Superior temporal gyrus (tissue), 1 donor: ENCODE results near the gene LPP.
A peak's percentile ranks its signal among the peaks of the same experiment; 100 is the strongest.

Experiments
- DNase-seq: peaks from one replicate; pipeline ENCODE4 v3.0.0-alpha.2; 2016; ENCODE audit errors: extremely low spot score

Gene LPP

GRCh38 chr3:188168648-188169047 is 14.7 kb downstream of the LPP start:
- DNase-seq = no peak

GRCh38 chr3:188169830-188170455 is 16.0 kb downstream of the LPP start:
- DNase-seq = peak; percentile 67

DNA sequence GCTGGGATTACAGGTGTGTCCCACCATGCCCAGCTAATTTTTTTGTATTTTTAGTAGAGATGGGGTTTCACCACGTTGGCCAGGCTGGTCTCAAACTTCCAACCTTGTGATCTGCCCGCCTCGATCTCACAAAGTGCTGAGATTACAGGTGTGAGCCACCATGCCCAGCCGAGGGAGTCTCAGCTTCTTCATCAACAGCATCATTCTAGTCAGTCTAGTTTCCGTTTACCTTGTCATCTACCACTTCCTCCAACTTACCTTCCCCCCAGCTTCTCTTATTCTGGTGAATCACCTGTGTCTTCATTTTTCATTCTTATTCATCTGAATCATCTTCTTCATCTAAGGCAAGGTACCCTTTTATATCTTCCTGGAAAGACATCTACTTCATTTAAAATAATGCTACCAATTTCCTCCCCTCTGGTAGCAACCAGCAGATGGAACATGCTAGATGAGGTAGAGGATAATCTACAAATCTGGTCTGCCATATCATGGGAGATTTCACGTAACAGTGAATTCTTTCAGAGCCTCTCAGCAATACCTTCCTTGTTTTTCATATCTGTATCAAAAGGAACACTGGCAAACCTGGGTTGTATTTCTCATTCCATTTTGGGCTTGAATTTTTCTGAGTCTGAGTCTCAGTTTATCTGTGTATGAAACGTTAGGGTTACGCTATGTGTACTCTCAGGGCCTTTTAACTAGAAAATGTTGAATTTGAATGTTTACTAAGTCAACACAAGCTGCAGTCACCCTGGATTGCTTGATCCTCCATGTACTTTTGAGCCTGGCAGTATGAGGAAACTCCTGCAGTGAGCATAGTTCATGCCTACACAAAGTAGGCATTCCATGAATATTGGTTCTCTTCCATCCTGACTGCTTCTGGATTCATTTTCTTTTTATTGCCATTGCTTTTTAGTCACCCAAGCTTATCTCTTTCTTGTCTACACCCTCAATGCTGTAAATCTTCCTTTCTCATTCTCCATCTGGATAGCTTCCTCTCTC is 16.8 kb downstream of the LPP start:
- DNase-seq = no peak

DNA sequence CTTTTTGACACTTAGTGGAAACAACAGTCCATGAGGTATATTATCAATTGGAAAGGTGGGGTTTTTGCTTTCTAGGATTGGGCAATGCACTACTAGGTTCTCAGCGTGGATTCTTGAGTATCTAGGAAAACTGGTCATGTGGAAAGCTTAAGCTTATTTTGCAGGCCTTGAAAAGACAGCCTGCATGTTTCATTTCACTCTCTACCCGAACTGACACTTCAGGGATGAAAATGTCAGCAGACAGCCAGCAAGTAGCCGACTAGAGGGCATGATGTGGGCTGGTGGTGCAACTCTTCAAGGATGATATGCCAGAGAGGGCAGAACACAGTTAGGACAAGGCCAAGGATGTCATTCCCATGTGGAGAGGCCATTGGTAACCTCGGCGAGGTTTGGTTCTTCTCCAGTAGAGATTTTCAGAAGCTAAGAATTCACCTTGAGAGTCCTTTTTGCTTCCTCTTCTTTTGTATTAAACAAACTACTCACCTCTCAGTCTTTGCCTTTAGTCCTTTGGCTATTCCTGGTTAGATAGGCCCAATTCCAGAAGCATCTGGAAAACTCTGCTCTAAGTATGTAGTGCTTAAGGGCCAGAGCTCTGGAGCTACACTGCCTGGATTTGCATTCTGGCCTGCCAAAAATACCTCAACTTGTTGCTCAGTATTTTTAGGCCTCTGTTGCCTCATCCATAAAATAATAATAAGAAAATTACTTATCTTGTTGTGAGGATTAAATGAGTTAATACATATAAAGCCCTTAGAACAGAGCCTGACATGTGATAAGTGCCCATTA is 17.9 kb downstream of the LPP start:
- no peak for DNase-seq

- no peak for DNase-seq
Measured at GRCh38 chr3:188174317-188175044, 20.5 kb downstream of the LPP start.

- no peak for DNase-seq
Measured at GRCh38 chr3:188176476-188176875, 22.5 kb downstream of the LPP start.

GRCh38 chr3:188176884-188177283 is 22.9 kb downstream of the LPP start:
- no peak for DNase-seq

DNA sequence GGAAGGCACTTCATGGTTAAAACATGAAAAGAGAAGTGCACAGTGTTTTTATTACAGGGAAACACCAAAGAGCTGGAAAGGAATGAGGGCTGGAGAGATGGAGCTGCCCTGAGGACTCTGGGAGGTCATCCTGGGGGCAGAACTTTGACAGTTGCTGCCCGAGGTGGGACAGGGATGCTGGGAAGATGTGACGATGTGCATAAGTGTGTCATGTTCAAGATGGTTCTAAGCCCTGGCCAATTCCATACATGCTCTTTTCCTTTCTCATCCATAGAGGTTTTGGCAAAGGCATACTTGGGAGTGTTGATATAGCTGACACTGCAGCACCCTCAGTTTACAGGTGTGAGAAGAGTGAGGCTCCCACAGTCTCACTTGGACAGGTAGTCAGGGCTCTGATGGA is 23.8 kb downstream of the LPP start:
- no peak for DNase-seq

GRCh38 chr3:188178293-188178936 is 24.5 kb downstream of the LPP start:
- no peak for DNase-seq

DNA sequence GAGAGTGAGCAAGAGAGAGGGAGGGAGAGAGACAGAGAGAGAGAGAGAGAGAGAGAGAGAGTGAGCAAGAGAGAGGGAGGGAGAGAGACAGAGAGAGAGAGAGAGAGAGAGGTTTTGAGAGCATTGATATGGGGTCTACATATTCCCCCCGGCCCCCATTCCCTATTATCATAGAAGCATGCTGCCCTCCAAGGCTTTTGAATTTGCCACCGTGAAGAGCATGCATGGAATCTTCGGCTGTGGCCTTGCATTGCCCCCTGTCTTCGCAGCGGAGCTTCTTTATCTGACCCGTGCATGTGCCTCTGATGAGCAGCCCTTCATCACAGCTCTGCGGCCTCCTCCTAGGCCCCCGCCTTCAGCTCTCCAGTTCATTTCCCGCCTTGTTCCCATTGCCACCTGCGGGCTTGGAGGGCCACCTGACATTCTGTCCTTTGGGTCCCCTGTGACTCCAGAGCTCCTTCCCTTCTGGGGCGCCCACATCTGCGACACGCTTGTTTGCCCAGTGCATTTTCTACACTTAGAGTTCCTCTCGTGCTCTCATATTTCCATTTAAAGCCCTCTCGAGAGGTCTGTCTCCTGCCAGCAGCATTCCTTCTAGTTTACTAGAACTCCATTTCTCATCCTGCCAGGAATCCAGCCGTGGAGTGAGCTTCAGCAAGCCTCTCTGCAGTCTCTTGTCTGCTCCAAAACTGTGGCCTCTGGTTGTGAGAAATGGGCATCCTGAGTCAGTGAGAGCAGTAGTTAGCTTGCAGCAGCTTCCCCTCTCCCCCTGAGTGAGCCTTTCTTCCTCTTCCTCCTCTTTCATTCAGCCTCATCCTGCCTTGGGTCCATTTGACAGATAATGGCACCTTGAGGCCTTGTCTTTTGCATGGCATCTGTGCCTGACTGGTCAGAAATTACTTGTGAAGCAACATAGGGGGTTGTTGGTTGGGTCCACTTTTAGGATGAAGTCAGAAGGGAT is 25.3 kb downstream of the LPP start:
- DNase-seq = no peak

- no peak for DNase-seq
Measured at GRCh38 chr3:188180114-188180513, 26.2 kb downstream of the LPP start.

- DNase-seq = no peak
Measured at GRCh38 chr3:188183452-188183851, 29.5 kb downstream of the LPP start.

GRCh38 chr3:188184160-188184559 is 30.2 kb downstream of the LPP start:
- DNase-seq = no peak

GRCh38 chr3:188184649-188185048 is 30.7 kb downstream of the LPP start:
- no peak for DNase-seq

DNA sequence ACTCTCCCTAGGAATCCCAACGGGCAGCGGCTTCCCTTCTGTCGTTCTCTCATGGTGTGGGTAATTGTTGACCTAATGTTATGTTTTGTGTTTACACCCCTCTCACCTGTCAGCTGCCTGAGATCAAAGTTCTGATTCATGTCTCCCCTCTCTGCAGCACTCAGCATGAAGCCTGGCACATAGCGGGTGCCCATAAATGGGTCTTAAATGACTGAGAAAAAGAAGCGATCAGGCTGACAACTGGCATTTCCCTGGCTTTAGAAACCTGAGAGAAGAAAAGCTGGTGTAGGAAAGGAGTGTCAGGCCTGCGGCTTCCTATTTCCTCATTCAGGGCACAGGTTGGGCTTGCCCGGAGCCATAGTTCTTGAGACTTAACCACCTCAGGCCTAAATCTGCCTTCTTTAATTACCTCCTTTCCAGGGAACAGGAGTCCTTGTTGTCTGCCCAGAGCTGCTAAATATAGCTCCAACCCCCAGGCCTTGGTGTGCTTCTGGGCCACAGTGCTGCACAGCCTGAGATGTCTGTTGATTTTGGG is 31.8 kb downstream of the LPP start:
- DNase-seq = no peak

DNA sequence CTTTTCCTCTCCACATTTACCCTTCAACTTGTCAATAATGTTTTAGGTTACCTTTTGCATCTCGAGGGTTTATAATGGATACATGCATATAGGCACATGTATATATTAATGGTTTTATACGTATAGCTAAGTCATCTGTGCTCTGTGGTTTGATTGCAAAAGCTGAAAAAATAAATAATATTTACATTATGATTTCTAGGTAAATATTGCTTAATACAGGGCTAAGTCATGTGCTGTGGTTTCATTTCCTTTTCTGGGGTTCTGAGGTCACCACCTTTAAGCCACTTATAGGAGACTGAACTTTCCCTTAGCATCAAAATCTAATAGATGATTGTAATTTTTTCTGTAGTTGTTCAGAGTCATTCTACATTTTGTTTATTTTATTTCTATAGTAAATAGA is 33.1 kb downstream of the LPP start:
- DNase-seq = no peak

DNA sequence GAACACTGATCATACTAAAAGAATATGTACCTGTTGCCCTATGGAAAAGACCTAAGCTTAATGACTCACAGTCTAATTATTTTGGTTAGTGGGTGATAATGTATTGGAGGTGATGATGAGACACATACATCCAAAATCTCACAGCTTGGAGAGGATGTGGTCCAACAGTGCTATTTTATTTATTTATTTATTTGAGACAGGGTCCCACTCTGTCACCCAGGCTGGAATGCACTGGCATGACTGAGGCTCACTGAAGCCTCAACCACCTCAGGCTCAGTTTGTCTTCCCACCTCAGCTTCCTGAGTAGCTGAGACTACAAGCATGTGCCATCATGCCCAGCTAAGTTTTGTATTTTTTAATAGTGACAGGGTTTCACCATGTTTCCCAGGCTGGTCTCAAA is 35.0 kb downstream of the LPP start:
- DNase-seq = no peak

DNA sequence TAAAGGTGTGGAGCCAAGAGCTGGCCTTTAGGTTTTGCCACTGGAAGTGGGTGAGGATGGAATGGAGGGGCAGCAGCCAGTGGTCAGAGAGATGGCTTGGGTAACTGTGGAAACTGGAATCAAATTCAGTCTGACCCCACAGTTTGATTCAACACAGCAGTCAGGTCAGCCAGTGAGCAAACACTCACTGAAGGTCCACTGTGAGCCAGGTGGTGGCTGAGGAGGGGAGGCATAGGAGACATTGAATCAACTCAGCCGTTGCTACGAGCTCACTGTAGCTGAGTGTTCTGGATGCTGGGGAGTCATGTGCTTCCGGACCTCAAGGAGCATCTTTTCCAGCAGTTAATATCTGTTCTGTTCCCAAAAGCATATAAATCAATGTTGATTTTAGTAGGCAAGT is 37.5 kb downstream of the LPP start:
- no peak for DNase-seq

DNA sequence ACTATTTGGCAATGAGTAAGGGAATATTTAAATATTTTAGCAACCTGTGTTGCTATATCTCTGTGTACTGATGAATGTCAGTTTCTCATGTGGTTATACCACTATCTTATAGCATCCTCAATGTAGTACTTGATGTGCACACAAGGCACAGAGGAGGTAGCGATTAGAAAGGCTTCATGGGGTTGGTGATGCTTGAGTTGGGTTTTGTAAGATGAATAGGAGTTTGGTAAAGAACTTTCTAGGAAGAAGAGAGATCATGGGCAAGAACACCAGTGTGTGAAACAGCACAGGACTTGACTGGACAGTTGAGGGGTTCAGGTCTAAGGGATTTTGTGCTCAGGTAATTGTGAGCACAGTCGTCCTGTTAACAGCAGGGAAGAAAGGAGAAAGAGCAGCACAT is 38.1 kb downstream of the LPP start:
- no peak for DNase-seq

GRCh38 chr3:188194332-188194731 is 40.4 kb downstream of the LPP start:
- DNase-seq = no peak
